ENCODE data around the gene TSPAN4.

- no peak for TF ChIP-seq POLR2A (IDR thresholded peaks at IDR 0.05; ENCODE audit: low read length)
- no peak for TF ChIP-seq GATA1 (IDR thresholded peaks at IDR 0.05; ENCODE audit: low read depth, low read length)
Measured at GRCh38 chr11:875203-875602, 32.6 kb downstream of the TSPAN4 start.
